ENCODE results near the gene ANXA4.
"Not testable (repeated sequence)": the region's sequence is repeated elsewhere in the genome, so short reads cannot be mapped to it uniquely, and the experiment has no call there.

ANXA4 gene

GRCh38 chr2:69734035-69734611 is 7.8 kb upstream of the ANXA4 start:
- H3K4me1 ChIP-seq (ENCODE audit: insufficient read depth, low read length, severe bottlenecking) = no peaks in the 10 kb centered on the region
- no peak overlapping the region for H2AFZ ChIP-seq (ENCODE audit: low read length)
- no peaks in the 10 kb centered on the region for H4K20me1 ChIP-seq (ENCODE audit: insufficient read depth, low read length)
- no peak overlapping the region for H3K4me2 ChIP-seq (ENCODE audit: low read length)
- H3K9ac ChIP-seq (ENCODE audit: low read length) = no peak overlapping the region
- no peak overlapping the region for H3K4me3 ChIP-seq (ENCODE audit: low read depth, low read length, poor library complexity, severe bottlenecking)
- H3K79me2 ChIP-seq (ENCODE audit: insufficient read depth, low read length) = no peaks in the 10 kb centered on the region
- TF ChIP-seq EZH2 (IDR thresholded peaks at IDR 0.05; ENCODE audit: borderline replicate concordance, low read length) = no peak
- no peak for TF ChIP-seq CTCF (IDR thresholded peaks at IDR 0.05; ENCODE audit: low read length)
- H3K36me3 ChIP-seq (ENCODE audit: insufficient read depth, low read length) = no peaks in the 10 kb centered on the region
- no peak overlapping the region for H3K27ac ChIP-seq (ENCODE audit: low read depth, low read length, poor library complexity, severe bottlenecking)
- H3K9me3 ChIP-seq (ENCODE audit: low read length) = no peaks in the 10 kb centered on the region
- H3K9me2 ChIP-seq (ENCODE audit: low read depth, low read length) = no peaks in the 10 kb centered on the region
- H3K27me3 ChIP-seq (ENCODE audit: insufficient read depth, low read length) = no peaks in the 10 kb centered on the region
- no peaks in the 10 kb centered on the region for H3F3A ChIP-seq (ENCODE audit: insufficient read depth, low read length)

GRCh38 chr2:69734854-69735544 is 6.9 kb upstream of the ANXA4 start:
- Histone ChIP-seq H3K9ac (ENCODE audit: low read length) (no peak overlapping the region), H3F3A (ENCODE audit: insufficient read depth, low read length) (no peaks in the 10 kb centered on the region), H3K4me1 (ENCODE audit: insufficient read depth, low read length, severe bottlenecking) (no peaks in the 10 kb centered on the region), H3K79me2 (ENCODE audit: insufficient read depth, low read length) (no peaks in the 10 kb centered on the region), H3K9me2 (ENCODE audit: low read depth, low read length) (no peaks in the 10 kb centered on the region), H2AFZ (ENCODE audit: low read length) (no peak overlapping the region), H3K4me3 (ENCODE audit: low read depth, low read length, poor library complexity, severe bottlenecking) (no peak overlapping the region), H3K27ac (ENCODE audit: low read depth, low read length, poor library complexity, severe bottlenecking) (no peak overlapping the region), H3K36me3 (ENCODE audit: insufficient read depth, low read length) (no peaks in the 10 kb centered on the region), H3K4me2 (ENCODE audit: low read length) (no peak overlapping the region), H3K27me3 (ENCODE audit: insufficient read depth, low read length) (no peaks in the 10 kb centered on the region), H3K9me3 (ENCODE audit: low read length) (no peaks in the 10 kb centered on the region), H4K20me1 (ENCODE audit: insufficient read depth, low read length) (no peaks in the 10 kb centered on the region)
- TF ChIP-seq EZH2 (IDR thresholded peaks at IDR 0.05; ENCODE audit: borderline replicate concordance, low read length) (no peak), CTCF (IDR thresholded peaks at IDR 0.05; ENCODE audit: low read length) (no peak)

- no peak overlapping the region for H3K4me3 ChIP-seq (ENCODE audit: low read depth, low read length, poor library complexity, severe bottlenecking)
- no peaks in the 10 kb centered on the region for H3K79me2 ChIP-seq (ENCODE audit: insufficient read depth, low read length)
- no peak overlapping the region for H3K27ac ChIP-seq (ENCODE audit: low read depth, low read length, poor library complexity, severe bottlenecking)
- H3K9me3 ChIP-seq (ENCODE audit: low read length) = no peaks in the 10 kb centered on the region
- H3K9ac ChIP-seq (ENCODE audit: low read length) = no peak overlapping the region
- no peaks in the 10 kb centered on the region for H3K27me3 ChIP-seq (ENCODE audit: insufficient read depth, low read length)
- no peaks in the 10 kb centered on the region for H3K36me3 ChIP-seq (ENCODE audit: insufficient read depth, low read length)
- H3K4me1 ChIP-seq (ENCODE audit: insufficient read depth, low read length, severe bottlenecking) = peaks cover 1% of the 10 kb centered on the region
- no peak overlapping the region for H3K4me2 ChIP-seq (ENCODE audit: low read length)
- no peaks in the 10 kb centered on the region for H4K20me1 ChIP-seq (ENCODE audit: insufficient read depth, low read length)
- no peaks in the 10 kb centered on the region for H3F3A ChIP-seq (ENCODE audit: insufficient read depth, low read length)
- no peak overlapping the region for H2AFZ ChIP-seq (ENCODE audit: low read length)
- no peaks in the 10 kb centered on the region for H3K9me2 ChIP-seq (ENCODE audit: low read depth, low read length)
- TF ChIP-seq EZH2 (IDR thresholded peaks at IDR 0.05; ENCODE audit: borderline replicate concordance, low read length) = no peak
- TF ChIP-seq CTCF (IDR thresholded peaks at IDR 0.05; ENCODE audit: low read length) = no peak
These were observed 6.2 kb upstream of the ANXA4 start for GRCh38 chr2:69735686-69736085.

- H3K36me3 ChIP-seq (ENCODE audit: insufficient read depth, low read length); H2AFZ ChIP-seq (ENCODE audit: low read length); H3K79me2 ChIP-seq (ENCODE audit: insufficient read depth, low read length); H3F3A ChIP-seq (ENCODE audit: insufficient read depth, low read length); H3K4me2 ChIP-seq (ENCODE audit: low read length); H3K27me3 ChIP-seq (ENCODE audit: insufficient read depth, low read length); H3K9me2 ChIP-seq (ENCODE audit: low read depth, low read length); H3K27ac ChIP-seq (ENCODE audit: low read depth, low read length, poor library complexity, severe bottlenecking); H4K20me1 ChIP-seq (ENCODE audit: insufficient read depth, low read length); H3K9me3 ChIP-seq (ENCODE audit: low read length); H3K9ac ChIP-seq (ENCODE audit: low read length); H3K4me3 ChIP-seq (ENCODE audit: low read depth, low read length, poor library complexity, severe bottlenecking): not testable (repeated sequence)
- peaks cover 19% of the 10 kb centered on the region for H3K4me1 ChIP-seq (ENCODE audit: insufficient read depth, low read length, severe bottlenecking)
These were observed 3.8 kb upstream of the ANXA4 start for GRCh38 chr2:69738149-69738548.

All from OCI-LY1 (cell line).